GM12875 (cell line): ENCODE measurements around the gene ALDH9A1.
"Not testable (repeated sequence)": the region's sequence is repeated elsewhere in the genome, so short reads cannot be mapped to it uniquely, and the experiment has no call there.

ENCODE experiments used
- H3K4me3 ChIP-seq: one replicate; pipeline ENCODE4 v1.5.1; 2011; ENCODE audit warnings: low read depth, low read length, control low read depth
- CTCF ChIP-seq: IDR thresholded peaks from 2 replicates; pipeline ENCODE4 v1.5.1; 2011; ENCODE audit warnings: low read depth, mild to moderate bottlenecking, control low read depth, inconsistent platforms, low read length, moderate library complexity, borderline replicate concordance; ENCODE audit not compliant: insufficient read depth

Gene ALDH9A1

GRCh38 chr1:165697881-165698760, at the start of gene ALDH9A1:
Gene ALDH9A1 (minus strand): TSS chr1:165698562. CDS start chr1:165698558, 4 bp downstream.
- H3K4me3 ChIP-seq, result peak within 1 kb of the TSS; percentile 92
- TF ChIP-seq CTCF, result peak; percentile 29; the same call in 1 of the 2 replicates

GRCh38 chr1:165747632-165748447, 49.5 kb upstream of the ALDH9A1 start:
- TF ChIP-seq CTCF, result no peak
- H3K4me3 ChIP-seq, result no peak overlapping the region

GRCh38 chr1:165744913-165745312, 46.6 kb upstream of the ALDH9A1 start:
- H3K4me3 ChIP-seq, result not testable (repeated sequence)

GRCh38 chr1:165742194-165742593, 43.8 kb upstream of the ALDH9A1 start:
- H3K4me3 ChIP-seq, result no peak overlapping the region

GRCh38 chr1:165738794-165739193, 40.4 kb upstream of the ALDH9A1 start:
- no peak overlapping the region for H3K4me3 ChIP-seq
- TF ChIP-seq CTCF, result no peak

More at GRCh38 chr1:165742194-165742593, 43.8 kb upstream of the ALDH9A1 start:
- TF ChIP-seq CTCF, result no peak

GRCh38 chr1:165737196-165737595, 38.8 kb upstream of the ALDH9A1 start:
- no peak overlapping the region for H3K4me3 ChIP-seq

GRCh38 chr1:165734906-165735305, 36.5 kb upstream of the ALDH9A1 start:
- H3K4me3 ChIP-seq, result no peak overlapping the region
- no peak for TF ChIP-seq CTCF

More at GRCh38 chr1:165737196-165737595, 38.8 kb upstream of the ALDH9A1 start:
- no peak for TF ChIP-seq CTCF
